K562 (cell line): Measurements from ENCODE around the gene NEDD4. TPM values are rescaled to one million over a fixed set of nuclear protein-coding genes. Genes with fewer than 3 reads are reported as not detected.

ENCODE experiments used
- ATAC-seq: fragments of 200-7000 bp; cut with Tn5 transposase; 3 replicates; pipeline ENCODE4 v1.9.1; 2020; ENCODE audit warnings: moderate library complexity
- BruUV-seq: library from RNA; stranded (reverse); fragments of 400-500 nt; replicated peaks from 2 replicates; lab custom pipeline; 2021; lab: Mats Ljungman, UMichigan
- CTCF ChIA-PET: fragments of 300-600 bp; formaldehyde crosslinking; extraction: SDS; loops from one replicate; lab custom pipeline; 2021; ENCODE audit warnings: low intra/inter-chr PET ratio; lab: Yijun Ruan, JAX
- POLR2A ChIA-PET: fragments of 300-600, 350-650 bp; sonication (Branson Sonifier 250); formaldehyde crosslinking; extraction: SDS; loops from one replicate; lab custom pipeline; 2021; ENCODE audit warnings: antibody characterized with exemption, inconsistent platforms; lab: Yijun Ruan, JAX
- DNase-seq, 4 experiments: peaks; one replicate each; pipeline versions ENCODE4 v3.0.0 to v3.0.0-alpha.2; 2011 to 2018; ENCODE audit warnings: low spot score in 3 of 4, mixed read lengths in 3 of 4; ENCODE audit errors: extremely low read depth in 1 of 4
- FAIRE-seq: peaks from 2 replicates; lab custom pipeline; 2011; peaks lifted over from hg19 to GRCh38; lab: Jason Lieb, UNC
- H2AFZ ChIP-seq: 2 replicates; pipeline ENCODE4 v1.6.0; 2011; ENCODE audit warnings: low read depth, low read length, control low read depth, inconsistent platforms
- H3K27ac ChIP-seq: fragments of 200-600 bp; 3 replicates; pipeline ENCODE4 v1.8.0; 2011; ENCODE audit warnings: low read depth, mild to moderate bottlenecking, control low read depth, inconsistent platforms, low read length, moderate library complexity, mixed read lengths; ENCODE audit errors: extremely low read depth
- H3K27me3 ChIP-seq, 2 experiments: fragments of 300-600 bp in 1 of 2; 2 replicates in 1 of 2; 3 replicates in 1 of 2; pipeline versions ENCODE4 v1.6.0 to v1.8.0; 2011; ENCODE audit warnings: inconsistent platforms in 2 of 2, low read length in 2 of 2, mild to moderate bottlenecking in 1 of 2, mixed read lengths in 1 of 2, moderate library complexity in 1 of 2; ENCODE audit not compliant: control insufficient read depth in 2 of 2, insufficient read depth in 2 of 2
- H3K36me3 ChIP-seq: fragments of 300-600 bp; 3 replicates; pipeline ENCODE4 v1.8.0; 2011; ENCODE audit warnings: mild to moderate bottlenecking, low read length, inconsistent platforms; ENCODE audit not compliant: control insufficient read depth, insufficient read depth
- H3K4me1 ChIP-seq, 2 experiments: fragments of 200-600 bp in 1 of 2; replicated peaks in 1 of 2; 2 replicates in 1 of 2; 3 replicates in 1 of 2; pipeline versions ENCODE4 v1.5.1 to v1.8.0; 2011; ENCODE audit warnings: inconsistent platforms in 2 of 2, low read length in 2 of 2, mild to moderate bottlenecking in 1 of 2, mixed read lengths in 1 of 2, moderate library complexity in 1 of 2; ENCODE audit not compliant: control insufficient read depth in 2 of 2, insufficient read depth in 2 of 2
- H3K4me2 ChIP-seq: 2 replicates; pipeline ENCODE4 v1.6.1; 2011; ENCODE audit warnings: low read length, control low read depth, inconsistent platforms, mixed read lengths; ENCODE audit not compliant: insufficient read depth
- H3K4me3 ChIP-seq: fragments of 200-600 bp; sonication (generic), shearing (Covaris generic); 2 replicates; pipeline ENCODE4 v1.5.1; 2016; ENCODE audit warnings: control low read depth, inconsistent platforms
- H3K79me2 ChIP-seq: fragments of 200-600 bp; 3 replicates; pipeline ENCODE4 v1.8.0; 2011; ENCODE audit warnings: low read length, inconsistent platforms; ENCODE audit not compliant: control insufficient read depth, insufficient read depth
- H3K9ac ChIP-seq, 2 experiments: 2 replicates each; pipeline versions ENCODE4 v1.6.0 to v1.6.1; 2011; ENCODE audit warnings: low read depth in 2 of 2, low read length in 2 of 2, control low read depth in 1 of 2, inconsistent platforms in 1 of 2, mild to moderate bottlenecking in 1 of 2, mixed read lengths in 1 of 2; ENCODE audit not compliant: insufficient read depth in 1 of 2
- H3K9me1 ChIP-seq: one replicate; pipeline ENCODE4 v1.6.0; 2011; ENCODE audit warnings: inconsistent platforms, mild to moderate bottlenecking, low read length, moderate library complexity; ENCODE audit not compliant: control insufficient read depth, insufficient read depth
- H3K9me3 ChIP-seq: replicated peaks from 2 replicates; pipeline ENCODE4 v1.5.1; 2011; ENCODE audit warnings: low read depth, low read length, inconsistent platforms; ENCODE audit not compliant: control insufficient read depth, insufficient read depth
- H4K20me1 ChIP-seq: replicated peaks from 2 replicates; pipeline ENCODE4 v1.6.1; 2011; ENCODE audit warnings: low read length, inconsistent platforms, mixed read lengths; ENCODE audit not compliant: control insufficient read depth, insufficient read depth
- ARNT ChIP-seq, 2 experiments: fragments of 450-650 bp; IDR thresholded peaks; 2 replicates each; pipeline ENCODE4 v1.6.1; 2016; ENCODE audit warnings: mild to moderate bottlenecking in 1 of 2
- CHCHD3 ChIP-seq: fragments of 250-450 bp; sonication (Bioruptor Pico); IDR thresholded peaks from 2 replicates; pipeline ENCODE4 v2.1.2; 2022; ENCODE audit warnings: mild to moderate bottlenecking
- HIVEP1 ChIP-seq: fragments of 250-450 bp; sonication (Bioruptor Pico); IDR thresholded peaks from 2 replicates; pipeline ENCODE4 v1.4.0; 2020; ENCODE audit warnings: mild to moderate bottlenecking
- MBD1 ChIP-seq: fragments of 250-450 bp; sonication (Bioruptor Pico); IDR thresholded peaks from 2 replicates; pipeline ENCODE4 v1.8.0; 2022; ENCODE audit warnings: inconsistent platforms
- NR2F6 ChIP-seq: fragments of 450-650 bp; formaldehyde crosslinking; IDR thresholded peaks from 2 replicates; pipeline ENCODE4 v1.4.0; 2020; ENCODE audit warnings: mild to moderate bottlenecking
- PTTG1 ChIP-seq: fragments of 450-650 bp; IDR thresholded peaks from 2 replicates; pipeline ENCODE4 v1.6.1; 2016; ENCODE audit warnings: low read depth, mild to moderate bottlenecking, missing genetic modification characterization, missing compliant biosample characterization
- RREB1 ChIP-seq: fragments of 250-450 bp; sonication (Bioruptor Pico); IDR thresholded peaks from 2 replicates; pipeline ENCODE4 v1.4.0; 2020
- TEAD4 ChIP-seq, 2 experiments: sonication (generic) in 1 of 2; formaldehyde crosslinking in 1 of 2; IDR thresholded peaks; 2 replicates each; pipeline versions ENCODE4 v1.6.1 to v1.8.0; 2012 to 2022; ENCODE audit warnings: borderline replicate concordance in 1 of 2, inconsistent platforms in 1 of 2, low read length in 1 of 2, mild to moderate bottlenecking in 1 of 2, missing genetic modification reagents in 1 of 2
- ZNF277 ChIP-seq: fragments of 250-450 bp; sonication (Bioruptor Pico); IDR thresholded peaks from 2 replicates; pipeline ENCODE4 v1.8.0; 2022; ENCODE audit warnings: inconsistent platforms, mild to moderate bottlenecking, moderate library complexity, borderline replicate concordance
- ZNF395 ChIP-seq: fragments of 200-800 bp; sonication (Bioruptor generic); IDR thresholded peaks from 2 replicates; pipeline ENCODE4 v1.6.1; 2017; ENCODE audit warnings: missing genetic modification characterization, missing compliant biosample characterization
- WGBS: fragments of 100-300 bp; shearing (Covaris generic); methylation state at CpG from one replicate; pipeline ENCODE4 v1.1.6; 2016; ENCODE audit warnings: low coverage, mixed read lengths; ENCODE audit not compliant: insufficient coverage; ENCODE audit errors: missing lambda C conversion rate; 5-methylcytosine and 5-hydroxymethylcytosine counted together
- in situ Hi-C: fragments of 300-500 bp; cut with MboI; formaldehyde crosslinking; loops from 4 replicates; pipeline ENCODE4 v1.15.0; 2018; ENCODE audit warnings: inconsistent platforms, mixed read lengths
- intact Hi-C: fragments of 100-400 bp; cut with micrococcal nuclease; formaldehyde crosslinking; loops from 2 replicates; pipeline ENCODE4 v1.14.2; 2022
- polyA plus RNA-seq, 8 experiments: library from polyadenylated mRNA; depleted of rRNA in 4 of 8; stranded (reverse) in 5 of 8; unstranded in 3 of 8; fragments of >200 nt; fragmentation: Nextera tagmentation in 2 of 8; fragmentation: Illumina TruSeq in 1 of 8; extraction: Ambion mirVana in 2 of 8; extraction: Trizol in 1 of 8; gene quantifications; 2 replicates each; pipeline versions ENCODE4 v1.2.1 to v1.2.3, GENCODE V29; 2011 to 2014; ENCODE audit warnings: inconsistent platforms in 1 of 8, missing spikeins in 1 of 8
- total RNA-seq, 7 experiments: library from RNA; depleted of rRNA in 6 of 7; stranded (reverse); fragments of >200 nt in 6 of 7; fragmentation: Illumina TruSeq in 2 of 7; extraction: Trizol in 2 of 7; gene quantifications; 2 replicates each; pipeline versions ENCODE4 v1.2.1 to v1.2.3, GENCODE V29; 2011 to 2021; ENCODE audit warnings: low replicate concordance in 1 of 7

Gene NEDD4
- total and polyA plus RNA-seq, 9 of the 15 experiments (the other 6 are each of a cell fraction or from before 2014, with no cell fraction given) = 7.2 to 23.7 (median 17.3) TPM

GRCh38 chr15:55981582-55982249 lies 11.7 kb downstream of the NEDD4 start:
- CTCF ChIA-PET = no interaction called here
- Histone ChIP-seq H3K4me3 (no peak overlapping the region), H3K9me1 (no peaks in the 10 kb centered on the region), H4K20me1 (no peaks in the 10 kb centered on the region), H3K79me2 (no peaks in the 10 kb centered on the region), H3K36me3 (no peaks in the 10 kb centered on the region), H3K27me3 (no peaks in the 10 kb centered on the region), H3K9me3 (no peaks in the 10 kb centered on the region), H3K27ac (no peak overlapping the region), H3K4me2 (no peak overlapping the region), H2AFZ (no peak overlapping the region), H3K9ac (no peak overlapping the region), H3K4me1 (no peaks in the 10 kb centered on the region)
- 52% methylated on average over 2 of the region's 2 CpGs for WGBS
- BruUV-seq = no TSS peak
- in situ Hi-C loops (no loop called here), intact Hi-C loops (no loop called here)
- DNase-seq (no peak), FAIRE-seq (no peak), ATAC-seq (no peak)
- POLR2A ChIA-PET = no interaction called here
- no peak for TF ChIP-seq RREB1 (CRISPR knock-in tag)
- TF ChIP-seq ARNT (IDR thresholded peaks at IDR 0.05) = no peak
- no peak for TF ChIP-seq MBD1 (CRISPR knock-in tag)
- no peak for TF ChIP-seq TEAD4 (IDR thresholded peaks at IDR 0.05; ENCODE audit: low read length)
- TF ChIP-seq TEAD4 (CRISPR knock-in tag; IDR thresholded peaks at IDR 0.05; ENCODE audit: borderline replicate concordance) = no peak
- TF ChIP-seq CHCHD3 (CRISPR knock-in tag) = no peak
- no peak for TF ChIP-seq NR2F6 (CRISPR knock-in tag)
- TF ChIP-seq ZNF395 (CRISPR knock-in tag) = no peak
- TF ChIP-seq HIVEP1 = no peak
- TF ChIP-seq PTTG1 (tag) = no peak
- TF ChIP-seq ZNF277 (CRISPR knock-in tag) = no peak
